ENCODE results near the gene FTO.

Gene FTO

DNA sequence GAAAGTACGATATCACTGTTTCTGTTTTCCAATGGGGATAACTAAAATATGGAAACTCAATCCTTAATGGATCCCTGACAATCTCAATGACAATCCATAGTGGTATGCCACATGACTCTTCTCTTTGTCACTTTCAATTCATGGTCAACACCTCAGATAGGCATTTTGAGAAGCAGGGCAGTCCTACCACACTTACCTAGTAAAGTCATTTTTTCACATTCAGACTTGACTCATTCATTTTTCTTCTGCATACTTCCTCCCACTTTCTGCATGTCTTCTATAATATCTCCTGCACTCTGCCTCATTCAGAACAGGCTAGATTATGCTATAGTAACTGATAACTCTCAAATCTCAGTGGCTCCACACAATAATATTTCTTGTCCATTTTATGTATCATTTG, 117.5 kb downstream of the FTO start:
- H3K4me3 ChIP-seq (ENCODE audit: low read depth, low read length) = no peak overlapping the region

DNA sequence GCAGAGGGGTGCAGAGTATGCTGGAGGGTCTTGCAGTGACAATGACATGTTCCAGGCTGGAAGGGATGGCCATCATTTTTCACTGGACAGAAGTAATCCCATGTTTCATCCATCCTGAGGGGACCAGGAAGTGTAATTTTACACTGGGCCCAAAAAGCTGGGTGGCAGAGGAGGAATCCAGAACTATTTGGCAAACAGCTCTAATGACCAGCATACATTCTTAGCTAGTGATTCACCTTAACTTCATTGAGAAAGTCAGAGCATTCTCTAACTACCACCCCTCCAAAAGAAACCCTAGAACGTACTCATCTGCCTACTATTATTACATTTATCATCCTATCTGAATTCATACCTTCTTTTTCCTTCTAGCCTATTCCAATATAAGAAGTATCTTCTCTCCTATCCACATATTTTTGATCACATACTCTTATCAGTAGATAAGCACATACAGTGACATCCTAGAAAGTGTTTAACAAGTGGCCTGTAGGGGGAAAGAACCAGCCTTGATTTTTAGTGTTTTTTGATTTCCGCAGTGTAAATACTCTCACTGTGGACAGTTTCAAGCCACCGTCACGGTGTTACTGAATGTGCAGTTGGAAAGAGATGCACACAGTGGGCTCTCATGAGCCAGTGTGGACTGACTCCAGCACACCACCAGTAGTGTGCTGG, 118.1 kb downstream of the FTO start:
- TF ChIP-seq, protein P1, sequence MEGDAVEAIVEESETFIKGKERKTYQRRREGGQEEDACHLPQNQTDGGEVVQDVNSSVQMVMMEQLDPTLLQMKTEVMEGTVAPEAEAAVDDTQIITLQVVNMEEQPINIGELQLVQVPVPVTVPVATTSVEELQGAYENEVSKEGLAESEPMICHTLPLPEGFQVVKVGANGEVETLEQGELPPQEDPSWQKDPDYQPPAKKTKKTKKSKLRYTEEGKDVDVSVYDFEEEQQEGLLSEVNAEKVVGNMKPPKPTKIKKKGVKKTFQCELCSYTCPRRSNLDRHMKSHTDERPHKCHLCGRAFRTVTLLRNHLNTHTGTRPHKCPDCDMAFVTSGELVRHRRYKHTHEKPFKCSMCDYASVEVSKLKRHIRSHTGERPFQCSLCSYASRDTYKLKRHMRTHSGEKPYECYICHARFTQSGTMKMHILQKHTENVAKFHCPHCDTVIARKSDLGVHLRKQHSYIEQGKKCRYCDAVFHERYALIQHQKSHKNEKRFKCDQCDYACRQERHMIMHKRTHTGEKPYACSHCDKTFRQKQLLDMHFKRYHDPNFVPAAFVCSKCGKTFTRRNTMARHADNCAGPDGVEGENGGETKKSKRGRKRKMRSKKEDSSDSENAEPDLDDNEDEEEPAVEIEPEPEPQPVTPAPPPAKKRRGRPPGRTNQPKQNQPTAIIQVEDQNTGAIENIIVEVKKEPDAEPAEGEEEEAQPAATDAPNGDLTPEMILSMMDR (IDR thresholded peaks at IDR 0.05; ENCODE audit: borderline replicate concordance, insufficient read depth, low read depth, low read length) = no peak
- no peak overlapping the region for H3K4me3 ChIP-seq (ENCODE audit: low read depth, low read length)

More for the DNA sequence above, 117.5 kb downstream of the FTO start:
- TF ChIP-seq, protein P1 (IDR thresholded peaks at IDR 0.05; ENCODE audit: borderline replicate concordance, insufficient read depth, low read depth, low read length) = no peak

DNA sequence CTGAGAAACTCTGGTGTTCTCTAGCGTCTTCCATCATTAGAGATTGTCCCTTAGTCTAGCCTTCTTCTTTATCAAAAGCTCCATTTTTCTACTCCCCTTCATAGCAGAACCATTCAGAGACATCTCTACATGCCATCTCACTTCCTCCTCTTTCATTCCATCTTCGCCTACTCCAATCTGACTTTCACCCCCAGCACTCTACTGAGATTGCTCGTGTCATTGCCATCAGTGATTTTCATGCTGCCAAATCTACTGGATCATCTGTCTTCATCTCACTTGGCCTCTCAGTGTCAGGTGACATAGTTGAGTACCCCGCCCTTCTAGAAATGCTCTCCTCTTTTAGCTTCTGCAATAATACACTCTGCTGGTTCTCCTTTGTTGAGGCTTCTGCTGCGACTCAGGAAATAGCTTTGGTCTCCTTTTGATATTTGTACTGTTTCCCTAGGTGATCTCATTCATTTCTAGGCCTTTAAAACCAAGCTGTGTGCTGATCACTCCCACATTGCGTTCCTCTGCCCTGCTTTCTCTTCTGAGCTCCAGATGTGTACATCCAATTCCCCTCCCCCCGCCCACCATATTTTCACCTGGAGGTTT, 119.1 kb downstream of the FTO start:
- no peak overlapping the region for H3K4me3 ChIP-seq (ENCODE audit: low read depth, low read length)
- TF ChIP-seq, protein P1 (IDR thresholded peaks at IDR 0.05; ENCODE audit: borderline replicate concordance, insufficient read depth, low read depth, low read length) = no peak

DNA sequence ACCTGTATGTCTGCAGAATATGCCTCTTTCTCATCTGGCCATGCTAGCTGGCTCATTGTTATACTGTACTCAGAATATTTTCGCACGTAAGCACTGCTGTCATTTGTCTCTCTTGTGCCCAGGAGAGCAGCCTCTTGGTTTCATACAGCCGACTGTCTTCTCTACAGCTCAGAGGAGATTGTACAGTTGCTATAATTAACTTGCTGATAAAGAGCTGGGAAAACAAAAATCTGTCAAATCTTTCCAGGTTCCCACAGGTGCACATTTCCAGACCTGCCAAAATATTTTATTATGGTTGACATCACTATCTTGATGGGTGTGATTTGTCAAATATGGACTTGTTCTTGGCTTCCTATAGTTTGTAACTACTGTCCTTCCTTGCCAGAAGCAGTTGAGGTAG, 122.7 kb downstream of the FTO start:
- TF ChIP-seq, protein P1 (IDR thresholded peaks at IDR 0.05; ENCODE audit: borderline replicate concordance, insufficient read depth, low read depth, low read length) = no peak
- no peak overlapping the region for H3K4me3 ChIP-seq (ENCODE audit: low read depth, low read length)

DNA sequence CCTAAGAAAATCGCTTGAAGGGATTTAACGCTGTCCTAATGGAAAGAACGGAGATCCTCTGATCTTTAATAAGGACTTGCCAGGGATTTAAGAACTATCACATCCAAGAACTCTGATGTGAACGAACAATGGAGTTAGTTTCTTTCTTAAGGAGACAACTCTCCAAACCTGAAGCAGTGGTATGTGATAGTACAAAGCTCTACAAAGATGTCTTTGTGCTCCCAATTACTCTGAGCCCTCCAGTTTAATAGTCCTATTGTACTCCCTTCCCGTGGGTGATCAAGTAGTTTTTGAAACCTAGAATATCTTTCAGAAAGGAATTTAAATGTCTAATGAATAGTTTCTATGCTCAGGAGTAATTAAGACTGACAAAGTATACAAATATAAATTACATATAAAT, 123.8 kb downstream of the FTO start:
- TF ChIP-seq, protein P1 (IDR thresholded peaks at IDR 0.05; ENCODE audit: borderline replicate concordance, insufficient read depth, low read depth, low read length) = no peak
- no peak overlapping the region for H3K4me3 ChIP-seq (ENCODE audit: low read depth, low read length)

DNA sequence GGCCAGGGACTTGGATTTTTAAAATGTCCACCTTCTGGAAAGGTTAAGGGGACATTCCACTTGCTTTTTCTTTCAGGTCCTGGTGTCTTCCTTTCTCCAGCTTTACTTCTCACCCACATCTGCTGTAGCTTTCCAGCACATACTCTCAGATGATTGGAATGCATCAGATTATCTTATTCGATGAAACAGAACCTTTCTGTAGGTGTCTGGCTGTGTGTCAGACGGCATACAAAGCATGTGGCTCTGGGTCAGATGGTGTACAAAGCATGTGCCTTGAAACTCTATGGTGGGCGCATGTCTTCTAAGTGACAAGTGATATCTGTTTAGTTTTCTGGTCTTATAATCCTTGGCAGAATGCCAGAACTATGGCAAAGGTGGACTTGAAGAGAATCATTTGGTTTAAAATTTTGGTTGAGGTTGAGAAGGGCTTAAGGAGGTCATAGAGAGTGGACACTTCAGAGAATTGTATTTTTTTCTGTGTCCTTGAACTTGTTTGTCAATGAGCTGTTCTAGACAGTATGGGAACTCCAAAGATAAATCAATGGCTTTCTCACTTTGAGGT, 125.3 kb downstream of the FTO start:
- TF ChIP-seq, protein P1 (IDR thresholded peaks at IDR 0.05; ENCODE audit: borderline replicate concordance, insufficient read depth, low read depth, low read length) = no peak

More for the DNA sequence above, 125.3 kb downstream of the FTO start:
- H3K4me3 ChIP-seq (ENCODE audit: low read depth, low read length) = no peak overlapping the region

Measured in GM12875 (cell line).